ENCODE measurements around the gene ARL4C.
A peak's percentile ranks its signal among the peaks of the same experiment; 100 is the strongest.

Gene ARL4C, protein sequence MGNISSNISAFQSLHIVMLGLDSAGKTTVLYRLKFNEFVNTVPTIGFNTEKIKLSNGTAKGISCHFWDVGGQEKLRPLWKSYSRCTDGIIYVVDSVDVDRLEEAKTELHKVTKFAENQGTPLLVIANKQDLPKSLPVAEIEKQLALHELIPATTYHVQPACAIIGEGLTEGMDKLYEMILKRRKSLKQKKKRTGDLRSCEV

DNA sequence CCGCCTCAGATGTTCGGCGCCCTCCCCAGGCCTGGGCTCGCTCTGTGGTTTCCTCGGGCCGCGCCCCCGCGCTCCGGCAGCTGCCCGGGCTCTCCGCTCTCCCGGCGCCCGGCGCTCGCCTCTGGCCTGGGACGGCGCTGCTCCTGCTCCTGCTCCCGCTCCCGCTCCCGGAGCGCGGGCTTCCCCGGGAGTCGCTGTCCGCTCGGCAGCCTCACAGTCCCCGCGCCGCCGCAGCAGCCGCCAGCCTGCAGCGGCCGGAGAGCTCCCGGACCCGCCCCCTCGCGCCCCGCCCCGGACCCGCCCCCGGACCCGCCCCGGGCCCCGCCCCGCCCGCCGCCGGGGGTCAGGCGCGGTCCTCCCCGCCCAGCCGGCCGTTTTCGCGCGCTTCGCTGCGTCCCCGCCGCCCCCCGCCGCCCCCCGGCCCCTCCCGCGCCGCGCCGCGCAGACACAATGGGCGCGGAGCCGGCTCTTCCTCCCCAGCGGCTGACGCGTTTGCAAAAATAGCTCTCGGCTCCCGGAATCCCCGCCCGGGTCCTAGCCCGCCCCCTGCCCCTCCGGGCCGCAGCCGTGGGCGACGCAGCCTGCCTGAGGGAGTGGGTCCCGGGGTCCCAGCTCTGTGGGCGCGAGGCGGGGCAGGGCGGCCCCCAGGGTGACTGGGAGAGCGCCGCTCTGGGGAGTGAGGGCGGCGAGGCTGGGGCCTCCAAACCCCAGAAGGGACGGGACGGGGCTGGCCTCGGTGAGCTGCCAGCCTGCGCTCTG is at the start of gene ARL4C:
Gene ARL4C, minus strand, starts transcription at position 247 of the 759 bp plus-strand sequence. CDS start 495 bp downstream, outside the sequence.
- DNase-seq = peak; percentile 46 to 83 (median 82)

DNA sequence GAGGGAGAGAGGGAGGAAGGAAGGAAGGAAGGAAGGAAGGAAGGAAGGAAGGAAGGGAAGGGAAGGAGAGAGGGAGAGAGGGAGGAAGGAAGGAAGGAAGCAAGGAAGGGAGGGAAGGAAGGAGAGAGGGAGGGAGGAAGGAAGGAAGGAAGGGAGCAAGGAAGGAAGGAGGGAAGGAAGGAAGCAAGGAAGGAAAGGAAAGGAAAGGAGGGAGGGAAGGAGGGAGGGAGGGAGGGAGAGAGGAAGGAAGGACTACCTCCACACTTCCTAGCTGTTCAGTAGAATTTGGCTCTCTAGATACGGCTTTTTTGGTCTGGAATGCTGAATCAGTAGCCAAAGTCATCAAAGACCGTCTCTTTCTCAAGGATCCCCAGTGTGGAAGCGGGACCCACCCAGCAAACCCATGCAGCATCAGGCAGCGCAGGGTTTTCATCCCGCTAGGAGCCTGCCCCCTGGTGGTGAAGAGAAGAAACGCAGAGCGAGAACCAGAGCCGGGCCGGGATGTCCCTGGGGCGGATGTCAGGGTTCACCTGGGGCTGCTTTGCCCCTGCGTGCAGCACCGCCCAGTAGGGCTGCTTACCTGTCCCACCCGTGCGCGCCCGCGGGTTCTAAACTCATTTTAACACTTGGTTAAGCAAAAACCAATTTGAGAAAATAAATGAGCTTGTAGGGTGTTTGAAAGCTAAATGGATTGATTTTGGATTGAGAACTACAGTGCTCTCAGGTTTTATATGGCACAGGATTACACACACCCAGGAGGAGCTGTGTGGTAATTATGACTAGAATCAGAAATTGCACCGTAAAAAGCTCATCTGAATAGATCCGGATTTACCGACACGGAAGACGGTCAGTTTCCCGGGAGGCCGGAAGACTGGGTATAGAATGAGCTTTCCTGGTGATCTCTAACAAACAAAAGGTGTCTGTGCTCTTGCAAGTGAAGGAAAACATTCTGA is 48.1 kb upstream of the ARL4C start:
- DNase-seq = peak; percentile 62 to 88 (median 70)

DNA sequence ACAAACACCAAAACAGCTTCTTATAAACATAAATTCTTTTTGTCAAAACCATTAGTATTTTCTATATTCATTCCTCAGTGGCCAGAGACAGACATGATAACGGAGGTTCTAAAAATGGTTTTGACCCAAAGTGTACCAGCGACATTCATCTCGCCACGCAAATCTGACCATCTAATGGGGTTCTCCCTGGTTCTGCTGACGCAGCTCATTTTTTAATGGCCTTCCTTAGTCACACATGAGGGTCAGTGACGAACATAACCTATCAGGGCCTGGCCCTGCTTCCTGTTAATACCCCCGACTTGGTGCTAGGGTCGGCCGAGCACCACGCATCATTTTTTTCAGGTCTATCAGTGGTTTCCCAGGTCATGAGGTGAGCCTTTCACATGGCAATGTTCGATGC is 45.9 kb upstream of the ARL4C start:
- no peak for DNase-seq

DNA sequence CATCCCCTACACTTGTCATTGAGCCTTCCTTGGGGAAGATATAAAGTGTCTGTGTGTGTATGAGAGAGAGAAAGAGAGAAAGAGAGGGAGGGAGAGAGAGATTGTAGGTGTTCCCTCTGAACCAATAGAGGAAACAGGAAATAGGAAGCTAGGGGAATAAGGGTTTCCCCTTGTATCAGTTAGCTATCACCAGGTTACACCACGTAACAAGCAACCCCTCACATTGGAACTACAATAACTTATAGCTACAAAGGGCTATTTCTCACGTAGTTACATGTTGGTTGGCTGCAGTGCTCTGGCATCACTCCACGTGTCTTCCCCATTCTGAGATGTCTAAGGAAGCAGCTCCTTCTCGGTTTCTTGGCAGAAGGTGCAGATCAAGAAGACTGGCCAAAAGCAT is 41.0 kb upstream of the ARL4C start:
- DNase-seq = no peak

DNA sequence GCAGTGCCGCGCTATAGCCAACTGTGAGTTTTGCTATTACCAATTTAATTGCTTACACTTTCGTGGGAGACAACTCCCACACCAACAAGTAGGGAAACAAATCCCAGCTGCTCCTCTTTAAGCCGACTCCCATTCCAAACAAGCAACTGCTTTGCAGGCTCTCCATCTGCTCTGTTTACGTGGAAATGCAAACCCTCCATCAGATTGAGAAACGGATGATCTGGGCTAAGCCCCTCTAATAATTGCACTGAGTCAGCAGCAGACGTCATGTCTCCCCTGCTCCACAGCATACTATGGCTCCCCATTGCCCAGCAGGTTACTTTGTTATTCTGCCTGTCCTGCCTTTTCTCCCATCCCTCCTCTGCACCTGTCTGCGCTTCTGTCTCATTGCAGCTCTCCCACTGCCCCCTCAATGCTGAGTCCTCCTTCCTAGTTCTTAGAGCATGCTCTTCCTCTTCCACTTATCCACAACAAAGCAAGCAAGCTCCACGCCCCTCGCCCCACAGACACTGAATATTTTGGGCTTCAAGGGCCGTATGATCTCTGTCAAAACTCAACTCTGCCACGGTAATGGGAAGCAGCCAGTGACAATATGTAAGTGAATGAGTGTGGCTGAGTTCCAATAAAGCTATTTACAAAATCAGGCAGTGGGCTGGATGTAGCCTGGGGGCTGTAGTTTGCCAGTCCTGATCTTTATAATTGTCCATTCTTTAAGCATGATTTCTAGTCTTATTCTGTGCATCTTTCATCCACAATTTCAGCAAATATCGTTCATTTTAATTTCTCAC is 39.5 kb upstream of the ARL4C start:
- DNase-seq = peak; percentile 23 to 70 (median 51)

DNA sequence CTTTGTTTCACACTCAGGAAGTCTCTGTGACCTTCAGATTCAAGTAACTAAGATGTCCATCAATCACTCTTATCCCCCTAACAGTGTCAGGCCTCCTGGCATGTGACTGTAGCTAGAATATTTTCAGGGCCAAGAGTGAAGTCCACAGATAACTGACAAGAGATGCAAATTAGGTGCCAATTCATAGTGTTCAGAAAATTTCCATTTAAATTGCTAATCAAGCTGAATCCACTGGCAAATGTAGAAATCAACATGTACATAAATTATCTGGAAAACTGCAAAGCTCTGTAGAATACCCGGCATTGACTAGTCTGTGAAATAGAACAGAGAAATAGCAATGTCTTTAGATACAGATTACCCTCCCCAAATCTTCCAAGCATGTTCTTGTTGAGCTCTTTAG is 38.6 kb upstream of the ARL4C start:
- DNase-seq = peak in 1 of 3 experiments; percentile 5

DNA sequence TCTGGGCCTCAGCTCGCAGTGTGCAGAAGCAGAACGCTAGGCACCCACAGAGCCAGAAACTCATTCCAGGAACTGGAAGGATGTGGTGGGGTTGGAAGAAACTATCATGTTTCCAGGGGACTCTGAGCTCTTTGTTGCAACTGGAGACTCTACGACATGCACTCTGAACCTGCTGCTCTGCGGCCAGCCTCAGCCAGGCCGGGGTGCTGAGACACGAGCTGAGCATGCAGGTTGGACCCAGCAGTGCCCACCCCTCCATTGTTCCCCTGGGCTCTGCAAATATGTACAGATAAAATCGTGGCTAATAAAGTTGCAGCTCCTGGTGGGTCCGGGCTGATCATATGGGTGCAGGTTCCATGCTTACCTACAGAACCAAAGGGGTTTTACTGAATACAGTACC is 37.6 kb upstream of the ARL4C start:
- peak in 1 of 3 experiments; percentile 21 for DNase-seq

DNA sequence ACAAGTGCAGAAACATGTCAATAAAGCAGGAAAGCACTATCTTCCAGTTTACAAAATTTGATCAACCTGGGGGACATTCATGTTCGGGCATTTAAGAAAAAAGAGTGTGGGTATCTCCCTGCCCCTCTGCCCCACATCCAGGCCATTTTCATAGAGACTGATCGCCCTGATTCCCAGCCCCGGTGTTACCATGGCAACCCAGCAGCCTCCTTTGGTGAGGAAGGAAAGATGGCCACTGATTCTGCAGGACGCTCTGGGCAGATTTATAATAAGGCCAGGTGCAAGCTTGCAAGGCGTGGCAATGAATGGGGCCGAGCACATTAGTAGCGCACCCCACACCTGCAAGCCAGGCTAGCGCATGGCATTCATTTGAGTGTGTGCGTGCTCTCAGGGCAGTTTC is 36.7 kb upstream of the ARL4C start:
- DNase-seq = peak; percentile 77 to 98 (median 93)

DNA sequence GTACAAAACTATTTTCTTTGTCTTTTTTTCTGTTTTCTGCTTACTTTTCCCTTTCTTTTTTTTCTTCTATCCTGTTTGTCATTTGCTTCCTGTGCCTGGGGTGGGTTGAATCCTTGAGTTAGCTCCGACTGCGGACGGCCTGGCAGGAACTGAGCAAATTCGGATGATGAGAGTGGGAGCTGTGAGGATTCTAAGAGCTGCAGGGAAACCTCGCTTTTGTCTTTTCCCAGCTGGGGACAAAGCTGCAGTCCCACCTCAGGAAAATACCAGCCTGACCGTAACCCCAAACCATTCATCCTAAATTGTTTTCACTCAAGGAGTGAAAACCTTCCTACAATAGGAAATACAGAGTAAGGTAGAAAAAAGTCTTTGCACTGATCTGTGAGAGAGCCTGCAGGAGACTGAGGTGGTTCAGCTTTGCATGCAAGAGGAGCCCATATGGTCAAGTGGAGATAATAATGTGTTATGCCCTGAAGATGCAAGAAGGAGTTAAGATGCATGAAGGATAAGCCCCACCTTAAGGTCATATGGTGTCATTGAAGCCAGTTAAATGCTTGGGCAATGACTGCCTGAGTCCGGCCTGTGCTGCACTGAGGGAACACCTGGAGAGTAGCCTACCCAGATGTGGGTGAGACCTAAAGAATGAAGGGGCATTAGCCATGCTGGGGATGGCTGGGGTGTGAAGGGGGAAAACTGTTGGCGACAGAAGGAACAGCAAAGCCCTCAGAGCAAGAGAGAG is 31.7 kb upstream of the ARL4C start:
- DNase-seq = no peak

DNA sequence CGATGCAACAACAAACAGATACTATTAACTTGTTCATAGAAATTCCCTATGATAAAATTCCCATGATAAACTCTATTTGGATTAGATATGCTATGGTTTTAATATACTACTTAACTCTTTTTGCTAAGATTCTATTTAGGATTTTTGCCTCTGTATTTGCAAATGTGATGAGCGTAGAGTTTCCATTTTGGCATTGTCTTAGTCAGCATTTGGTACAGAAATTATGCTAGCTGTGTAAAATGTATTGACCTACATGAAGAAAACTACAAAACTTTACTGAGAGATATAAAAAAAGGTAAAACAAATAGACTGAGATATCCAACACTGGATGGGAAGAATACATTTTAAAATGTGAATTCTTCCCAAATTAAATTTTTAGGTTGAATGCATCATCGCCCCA is 29.8 kb upstream of the ARL4C start:
- no peak for DNase-seq

DNA sequence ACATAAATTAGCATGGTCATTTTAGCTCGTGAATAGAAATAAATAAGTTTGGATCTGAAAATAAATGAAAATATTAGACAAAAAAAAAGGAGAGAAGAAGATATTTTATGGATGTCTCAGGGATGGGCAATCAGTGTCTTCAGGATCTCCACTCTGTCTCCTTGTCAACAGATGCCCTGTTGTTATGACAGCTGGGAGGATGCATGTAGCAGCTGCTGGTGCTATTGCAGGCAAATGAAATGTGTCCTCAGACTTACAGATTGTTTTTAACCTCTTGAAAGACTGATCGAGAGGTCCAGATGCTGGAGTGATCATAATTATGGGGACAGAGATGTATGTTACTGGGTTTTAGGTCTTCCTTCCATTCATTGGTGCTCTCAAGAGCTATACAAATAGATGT is 24.7 kb upstream of the ARL4C start:
- peak; percentile 53 to 88 (median 60) for DNase-seq

DNA sequence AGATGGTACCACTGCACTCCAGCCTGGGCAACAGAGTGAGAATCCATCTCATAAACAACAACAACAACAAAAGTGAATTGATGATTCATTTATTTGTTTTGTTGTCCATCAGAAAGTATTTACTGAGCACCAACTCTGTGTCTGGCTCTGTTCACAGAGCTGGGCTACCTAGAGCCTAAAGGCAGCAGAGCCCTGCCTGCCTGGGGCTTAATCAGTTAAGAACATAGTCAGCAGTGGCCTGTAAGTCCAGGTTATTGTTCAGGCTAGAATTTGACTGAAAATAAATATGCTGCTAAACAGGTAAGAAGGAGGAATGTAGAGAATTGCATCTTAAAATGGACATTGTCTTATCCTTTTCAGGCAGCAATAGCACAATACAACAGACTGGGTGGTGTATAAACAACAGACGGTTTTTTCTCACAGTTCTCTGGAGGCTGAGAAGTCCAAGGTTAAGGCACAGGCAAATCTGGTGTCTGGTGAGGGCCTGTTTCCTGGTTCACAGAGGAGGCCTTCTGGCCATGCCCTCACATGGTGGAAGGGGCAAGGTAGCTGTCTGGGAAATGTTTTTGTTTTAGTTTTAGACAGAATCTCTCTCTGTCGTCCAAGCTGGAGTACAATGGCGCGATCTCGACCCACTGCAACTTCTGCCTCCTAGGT is 22.2 kb upstream of the ARL4C start:
- DNase-seq = no peak

DNA sequence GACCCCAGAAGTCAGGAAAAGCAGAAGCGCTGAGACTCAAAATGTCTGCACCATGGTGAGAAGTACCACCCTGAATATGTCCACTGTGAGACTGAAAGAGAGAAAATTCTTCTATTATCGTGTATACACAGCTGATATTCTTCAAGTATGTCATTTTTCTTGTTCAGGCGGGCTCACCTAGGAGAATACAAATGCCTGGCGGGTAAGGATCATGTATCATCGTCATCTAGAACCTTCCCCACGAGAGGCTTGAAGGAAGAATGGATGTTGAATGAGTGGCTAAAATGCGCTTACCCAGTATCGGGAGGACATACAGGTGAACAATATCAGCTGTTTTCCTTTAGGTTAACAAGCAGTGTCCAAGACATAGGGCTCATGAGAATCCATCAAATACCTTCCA is 21.1 kb upstream of the ARL4C start:
- DNase-seq = no peak

DNA sequence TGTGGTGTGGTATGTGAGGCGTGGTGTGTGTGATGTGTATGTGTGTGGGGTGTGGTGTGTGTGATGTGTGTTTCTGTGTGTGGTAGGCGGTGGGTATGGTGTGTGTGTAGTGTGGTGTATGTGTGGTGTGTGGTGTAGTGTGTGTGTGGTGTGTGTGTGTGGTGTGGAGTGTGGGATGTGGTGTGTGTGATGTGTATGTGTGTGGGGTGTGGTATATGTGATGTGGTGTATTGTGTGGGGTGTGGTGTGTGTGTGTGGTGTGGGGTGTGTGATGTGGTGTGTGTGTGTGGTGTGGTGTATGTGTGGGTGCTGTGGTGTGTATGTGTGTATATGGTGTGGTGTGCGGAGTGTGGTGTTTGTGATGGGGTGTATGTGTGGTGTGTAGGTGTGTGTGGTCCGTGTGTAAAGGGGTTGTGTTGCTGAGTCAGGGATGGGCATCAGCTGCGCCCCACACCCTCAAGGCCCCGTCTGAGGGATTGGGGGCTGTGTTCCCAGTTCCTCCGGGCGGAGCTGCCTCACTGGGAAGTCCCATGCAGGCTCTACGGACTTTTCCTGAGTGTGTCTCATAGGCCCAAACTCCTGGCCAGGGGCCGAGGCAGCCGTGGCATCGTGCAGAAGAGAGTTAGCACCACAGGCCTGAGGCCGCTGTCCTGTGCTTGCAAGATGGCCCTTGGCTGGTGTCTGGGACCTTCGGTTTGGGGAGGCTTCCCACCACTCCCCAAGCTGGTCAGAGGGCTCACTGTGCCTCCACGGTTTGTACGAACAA is 18.2 kb upstream of the ARL4C start:
- no peak for DNase-seq

DNA sequence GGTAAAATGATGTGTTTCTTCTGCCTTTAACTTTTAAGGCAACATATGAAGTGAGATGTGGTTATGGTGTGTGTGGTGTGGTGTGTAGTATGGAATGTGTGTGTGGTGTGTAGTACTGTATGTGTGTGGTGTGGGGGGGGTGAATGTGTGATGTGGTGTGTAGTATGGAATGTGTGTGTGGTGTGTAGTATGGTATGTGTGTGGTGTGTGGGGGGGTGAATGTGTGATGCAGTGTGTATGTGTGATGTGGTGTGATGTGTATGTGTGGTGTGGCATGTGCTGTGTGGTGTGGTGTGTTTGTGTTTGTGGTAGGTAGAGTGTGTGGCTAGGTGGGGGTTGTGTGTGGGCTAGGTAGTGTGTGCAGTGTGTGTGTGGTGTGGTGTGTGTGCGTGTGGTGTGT is 17.2 kb upstream of the ARL4C start:
- peak in 1 of 3 experiments; percentile 47 for DNase-seq

DNA sequence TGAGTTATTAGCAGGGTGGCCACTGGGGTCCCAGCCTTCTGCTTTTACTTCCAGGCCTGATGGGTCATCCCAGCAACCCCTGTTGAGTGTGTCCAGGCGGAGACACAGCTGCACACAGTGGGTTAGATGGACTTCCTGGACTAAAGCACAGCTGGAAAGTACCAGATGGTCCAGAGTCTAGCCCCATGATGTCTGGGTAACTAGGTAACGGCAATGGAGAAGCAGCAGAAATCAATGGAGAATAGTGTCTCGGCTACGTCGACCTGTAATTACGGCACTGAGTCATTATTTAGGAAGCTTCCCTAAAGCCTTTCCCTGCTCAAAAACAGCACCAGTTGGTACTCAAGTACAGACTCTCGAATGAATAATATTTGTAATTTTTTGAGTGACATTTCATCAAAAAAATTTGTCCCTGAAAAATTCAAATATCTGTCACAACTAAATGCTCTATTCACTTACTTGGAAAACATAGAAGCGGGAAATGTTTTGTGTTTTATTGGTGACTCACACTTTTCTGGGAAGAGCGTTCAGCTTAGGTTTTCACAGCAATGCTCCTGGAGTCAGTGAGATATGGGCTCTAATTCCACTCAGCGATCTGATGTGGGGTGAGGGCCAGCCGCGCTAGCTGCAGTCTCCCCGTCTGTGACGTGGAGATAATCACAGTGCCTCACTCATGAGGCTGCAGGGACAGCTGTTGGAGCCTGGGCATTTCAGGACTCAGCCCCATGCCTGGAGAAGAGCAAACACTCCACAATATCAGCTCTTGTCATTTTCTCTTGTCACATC is 16.2 kb upstream of the ARL4C start:
- DNase-seq = peak; percentile 18 to 98 (median 90)

DNA sequence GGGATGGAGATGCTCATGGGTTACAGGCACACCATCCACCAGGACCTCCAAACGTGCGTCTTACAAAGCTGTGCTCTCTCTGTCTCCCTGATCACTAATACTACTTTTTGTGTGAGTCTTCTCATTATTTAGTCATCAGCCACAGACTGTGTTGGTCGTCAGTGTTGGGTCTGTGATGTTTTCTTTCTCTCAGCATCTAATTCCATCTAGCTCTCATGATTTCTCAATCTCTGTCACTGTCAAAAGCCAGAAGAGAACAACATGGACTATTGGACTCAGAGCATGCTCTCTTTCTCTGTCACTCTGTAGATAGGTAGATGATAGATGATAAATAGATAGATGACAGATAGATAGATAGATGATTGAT is 6.0 kb upstream of the ARL4C start:
- no peak for DNase-seq

DNA sequence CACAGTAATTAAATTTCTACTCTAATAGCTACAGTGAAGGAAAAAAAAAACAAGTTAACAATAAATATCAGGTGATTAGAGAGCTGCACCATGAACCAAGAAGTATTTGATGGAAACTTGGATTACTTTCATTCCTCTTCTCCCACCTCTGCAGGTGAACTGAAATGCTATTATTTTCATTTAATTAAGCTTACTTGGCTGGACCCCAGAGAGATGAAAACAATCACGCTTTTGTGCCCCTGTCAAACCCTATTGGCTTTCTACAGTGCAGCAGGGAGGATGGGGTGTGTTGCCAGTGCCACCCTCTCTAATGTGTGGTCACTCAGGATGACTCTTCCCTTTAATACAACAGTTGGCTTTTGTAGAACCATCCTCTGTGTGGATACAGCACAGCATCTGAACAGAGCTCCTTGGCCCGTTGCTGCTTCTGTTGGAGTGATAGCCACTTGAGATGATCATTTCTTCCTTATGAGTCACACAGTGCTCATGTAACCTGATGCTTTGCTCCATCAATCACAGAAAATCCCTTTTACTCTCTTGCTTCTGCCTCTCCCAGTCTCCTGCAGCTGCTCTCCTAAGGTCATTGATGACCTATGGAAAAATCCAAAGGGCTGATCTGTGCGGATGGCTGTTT is 5.5 kb upstream of the ARL4C start:
- DNase-seq = peak in 2 of 3 experiments; percentile 64 to 73

DNA sequence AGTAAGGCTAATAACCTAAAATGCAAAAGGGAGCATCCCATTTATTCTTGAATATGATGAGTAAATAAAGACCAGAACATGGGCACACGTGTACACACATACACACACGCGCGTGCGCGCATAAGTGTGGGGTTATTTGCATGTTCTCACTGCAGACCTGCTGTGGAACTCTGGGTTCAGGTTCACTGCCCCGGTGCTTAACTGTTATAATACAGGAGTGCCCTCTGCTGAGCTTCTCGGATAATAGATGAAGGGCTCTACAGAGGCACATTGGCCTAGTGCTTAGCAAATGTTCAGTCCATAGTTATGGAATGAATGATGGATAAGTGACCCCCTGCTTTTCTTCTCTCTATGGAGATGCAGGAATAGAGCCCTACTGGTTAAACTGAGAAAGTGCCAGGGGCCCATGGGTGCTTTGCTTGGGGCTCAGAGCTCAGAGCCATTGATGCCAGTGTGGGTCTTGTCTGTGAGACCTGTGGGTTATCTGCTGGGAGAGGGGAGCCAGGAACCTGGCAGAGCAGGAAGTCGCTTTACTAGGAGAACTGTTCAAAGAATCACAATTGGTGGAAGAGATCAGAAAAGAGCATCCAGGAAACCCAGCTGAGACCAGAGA is 3.6 kb upstream of the ARL4C start:
- peak; percentile 46 to 73 (median 55) for DNase-seq

Data from NCI-H1417 (cell line).